BJ (cell line): ENCODE results near the gene RNF145. TPM values are rescaled to one million over a fixed set of nuclear protein-coding genes. Genes with fewer than 3 reads are reported as not detected.
"Not testable (repeated sequence)": the region's sequence is repeated elsewhere in the genome, so short reads cannot be mapped to it uniquely, and the experiment has no call there.

Experiments used
- CTCF ChIA-PET: fragments of 350-600 bp; formaldehyde crosslinking; extraction: SDS; loops from one replicate; lab custom pipeline; 2021; ENCODE audit warnings: antibody characterized with exemption, inconsistent platforms; lab: Yijun Ruan, JAX
- POLR2A ChIA-PET: fragments of 300-600 bp; sonication (Branson Sonifier 250); formaldehyde crosslinking; extraction: SDS; loops from one replicate; lab custom pipeline; 2021; ENCODE audit warnings: antibody characterized with exemption; lab: Charles Lee
- DNase-seq: peaks from one replicate; pipeline ENCODE4 v3.0.0-alpha.2; 2011; ENCODE audit warnings: low read depth
- H3K27me3 ChIP-seq: 2 replicates; pipeline ENCODE4 v1.6.0; 2011; ENCODE audit warnings: low read length; ENCODE audit not compliant: control insufficient read depth, insufficient read depth
- H3K36me3 ChIP-seq: 2 replicates; pipeline ENCODE4 v1.5.1; 2011; ENCODE audit warnings: low read length; ENCODE audit not compliant: control insufficient read depth, insufficient read depth
- H3K4me3 ChIP-seq: 2 replicates; pipeline ENCODE4 v1.5.1; 2011; ENCODE audit warnings: low read depth, mild to moderate bottlenecking, control low read depth, low read length
- CTCF ChIP-seq: IDR thresholded peaks from 2 replicates; pipeline ENCODE4 v1.5.1; 2011; ENCODE audit warnings: low read depth, mild to moderate bottlenecking, control low read depth, inconsistent platforms, low read length, moderate library complexity; ENCODE audit not compliant: insufficient read depth
- polyA plus RNA-seq: library from polyadenylated mRNA; depleted of rRNA; stranded (reverse); fragments of >200 nt; gene quantifications from 2 replicates; pipeline ENCODE4 v1.2.3, GENCODE V29; 2011

Gene RNF145
- polyA plus RNA-seq, 1 experiment, result 27.9 TPM

GRCh38 chr5:159146839-159147238 is 62.5 kb downstream of the RNF145 start:
- POLR2A ChIA-PET, result no interaction called here
- Histone ChIP-seq H3K36me3 (no peaks in the 10 kb centered on the region), H3K27me3 (peaks cover 2% of the 10 kb centered on the region), H3K4me3 (no peak overlapping the region)
- CTCF ChIA-PET, result interaction anchor here (0.6 to 3.0 kb wide), 3 partner anchors 10 to 24 kb away, joined by 3 to 12 read pairs (median 9); no protein-coding TSS in a partner anchor
- TF ChIP-seq CTCF, result no peak
- DNase-seq, result no peak

- CTCF ChIA-PET, POLR2A ChIA-PET, H3K27me3 ChIP-seq, H3K4me3 ChIP-seq, DNase-seq, H3K36me3 ChIP-seq: not testable (repeated sequence)
Measured at GRCh38 chr5:159145160-159145559, 64.2 kb downstream of the RNF145 start.

- POLR2A ChIA-PET, result no interaction called here
- Histone ChIP-seq H3K27me3 (no peaks in the 10 kb centered on the region), H3K4me3 (no peak overlapping the region), H3K36me3 (no peaks in the 10 kb centered on the region)
- DNase-seq, result no peak
- no peak for TF ChIP-seq CTCF
- CTCF ChIA-PET, result interaction anchor here (1.4 kb wide), 1 partner anchor 9 kb away, joined by 4 read pairs; no protein-coding TSS in a partner anchor
Measured at GRCh38 chr5:159139802-159140201, 69.6 kb downstream of the RNF145 start.

- no peak for TF ChIP-seq CTCF
- Histone ChIP-seq H3K36me3 (no peaks in the 10 kb centered on the region), H3K27me3 (no peaks in the 10 kb centered on the region), H3K4me3 (no peak overlapping the region)
- CTCF ChIA-PET, result interaction anchor here (0.8 kb wide), 1 partner anchor 181 kb away, joined by 3 read pairs; no protein-coding TSS in a partner anchor
- POLR2A ChIA-PET, result no interaction called here
- no peak for DNase-seq
Measured at GRCh38 chr5:159135896-159136531, 73.3 kb downstream of the RNF145 start.

- H3K36me3 ChIP-seq, result no peaks in the 10 kb centered on the region
- TF ChIP-seq CTCF, result peak; percentile 71
- DNase-seq, result no peak
- H3K4me3 ChIP-seq, result no peak overlapping the region
- ChIA-PET CTCF (interaction anchor here (0.7 to 2.5 kb wide), 21 partner anchors 10 to 1389 kb away, joined by 3 to 11 read pairs (median 4); partner anchors contain the start of gene LSM11), POLR2A (no interaction called here)
- H3K27me3 ChIP-seq, result peaks cover 1% of the 10 kb centered on the region; the same call in 1 of the 2 replicates
Measured at GRCh38 chr5:159133041-159133741, 76.2 kb downstream of the RNF145 start.
